Neural cell (in vitro differentiated cells): Measurements from ENCODE around the gene OR13A1. TPM values are rescaled to one million over a fixed set of nuclear protein-coding genes. Genes with fewer than 3 reads are reported as not detected.
"Not testable (repeated sequence)": the region's sequence is repeated elsewhere in the genome, so short reads cannot be mapped to it uniquely, and the experiment has no call there.

Experiments
- H2AFZ ChIP-seq: fragments of 200-600, 300-800 bp; sonication (generic), shearing (Covaris generic); 2 replicates; pipeline ENCODE4 v1.6.0; 2014; ENCODE audit warnings: low read depth, mild to moderate bottlenecking, antibody characterized with exemption, low read length, moderate library complexity
- H3F3A ChIP-seq: fragments of 200-600 bp; shearing (Covaris generic); 2 replicates; pipeline ENCODE4 v1.6.1; 2016; ENCODE audit warnings: mild to moderate bottlenecking, moderate library complexity, mixed read lengths, antibody characterized with exemption, low read length; ENCODE audit not compliant: insufficient read depth, poor library complexity, severe bottlenecking
- H3K27ac ChIP-seq: fragments of 200-600, 300-800 bp; sonication (generic), shearing (Covaris generic); 2 replicates; pipeline ENCODE4 v1.5.1; 2014; ENCODE audit warnings: mild to moderate bottlenecking, low read length, moderate library complexity
- H3K27me3 ChIP-seq: fragments of 300-800, 200-600 bp; sonication (generic), shearing (Covaris generic); 2 replicates; pipeline ENCODE4 v1.6.0; 2014; ENCODE audit warnings: mild to moderate bottlenecking, low read depth, low read length, moderate library complexity; ENCODE audit not compliant: insufficient read depth
- H3K36me3 ChIP-seq: fragments of 300-800, 200-600 bp; sonication (generic), shearing (Covaris generic); 2 replicates; pipeline ENCODE4 v1.5.1; 2014; ENCODE audit warnings: mild to moderate bottlenecking, antibody characterized with exemption, low read length, moderate library complexity; ENCODE audit not compliant: insufficient read depth
- H3K4me2 ChIP-seq: fragments of 300-800, 200-600 bp; sonication (generic), shearing (Covaris generic); 2 replicates; pipeline ENCODE4 v1.6.0; 2014; ENCODE audit warnings: mild to moderate bottlenecking, low read length
- H3K4me3 ChIP-seq: fragments of 300-800, 200-600 bp; sonication (generic), shearing (Covaris generic); 2 replicates; pipeline ENCODE4 v1.5.1; 2014; ENCODE audit warnings: mild to moderate bottlenecking, low read length, moderate library complexity
- H3K79me2 ChIP-seq: fragments of 200-600 bp; shearing (Covaris generic); replicated peaks from 2 replicates; pipeline ENCODE4 v1.6.0; 2014; ENCODE audit warnings: mild to moderate bottlenecking, low read length, moderate library complexity; ENCODE audit not compliant: insufficient read depth
- H3K9ac ChIP-seq: fragments of 300-800, 200-600 bp; sonication (generic), shearing (Covaris generic); 2 replicates; pipeline ENCODE4 v1.6.1; 2016; ENCODE audit warnings: mild to moderate bottlenecking, low read length, mixed read lengths
- H3K9me2 ChIP-seq: fragments of 200-600 bp; shearing (Covaris generic); 2 replicates; pipeline ENCODE4 v1.6.1; 2016; ENCODE audit warnings: mild to moderate bottlenecking, low read length, mixed read lengths; ENCODE audit not compliant: insufficient read depth
- H3K9me3 ChIP-seq: fragments of 200-600, 300-800 bp; sonication (generic), shearing (Covaris generic); 2 replicates; pipeline ENCODE4 v1.6.1; 2016; ENCODE audit warnings: mild to moderate bottlenecking, mixed run types, low read length, moderate library complexity, mixed read lengths
- H4K20me1 ChIP-seq: fragments of 200-600 bp; shearing (Covaris generic); 2 replicates; pipeline ENCODE4 v1.6.1; 2016; ENCODE audit warnings: mild to moderate bottlenecking, mixed run types; ENCODE audit not compliant: insufficient read depth
- EP300 ChIP-seq: fragments of 450-650 bp; conservative IDR thresholded peaks from 2 replicates; pipeline ENCODE4 v1.6.1; 2014; ENCODE audit warnings: antibody characterized with exemption, mild to moderate bottlenecking, moderate library complexity; ENCODE audit not compliant: poor library complexity, severe bottlenecking
- EZH2 ChIP-seq: fragments of 200-600, 300-800 bp; shearing (Covaris generic), sonication (generic); IDR thresholded peaks from 2 replicates; pipeline ENCODE4 v1.6.1; 2014; ENCODE audit warnings: antibody characterized with exemption, low read length, borderline replicate concordance, mild to moderate bottlenecking; ENCODE audit not compliant: insufficient read depth, poor library complexity, severe bottlenecking
- MXI1 ChIP-seq: fragments of 450-650 bp; conservative IDR thresholded peaks from 2 replicates; pipeline ENCODE4 v1.6.1; 2014; ENCODE audit warnings: antibody characterized with exemption, mild to moderate bottlenecking; ENCODE audit not compliant: poor library complexity, severe bottlenecking
- POLR2AphosphoS5 ChIP-seq: IDR thresholded peaks from 2 replicates; pipeline ENCODE4 v1.6.1; 2012
- RAD21 ChIP-seq: fragments of 450-650 bp; conservative IDR thresholded peaks from 2 replicates; pipeline ENCODE4 v1.6.1; 2014; ENCODE audit warnings: antibody characterized with exemption, mild to moderate bottlenecking, moderate library complexity
- SMC3 ChIP-seq: fragments of 450-650 bp; conservative IDR thresholded peaks from 2 replicates; pipeline ENCODE4 v1.6.1; 2014; ENCODE audit warnings: antibody characterized with exemption, mild to moderate bottlenecking, moderate library complexity; ENCODE audit not compliant: poor library complexity
- TAF1 ChIP-seq: IDR thresholded peaks from 2 replicates; pipeline ENCODE4 v1.6.1; 2012; ENCODE audit warnings: low read depth
- polyA plus RNA-seq: library from polyadenylated mRNA; depleted of rRNA; stranded (reverse); fragments of >200 nt; gene quantifications from 2 replicates; pipeline ENCODE4 v1.2.3, GENCODE V29; 2014
- TF ChIP-seq, protein P1 (sequence below): IDR thresholded peaks from 2 replicates; pipeline ENCODE4 v1.6.1; 2012; ENCODE audit warnings: borderline replicate concordance
- TF ChIP-seq, protein P2 (sequence below): fragments of 450-650 bp; IDR thresholded peaks from 2 replicates; pipeline ENCODE4 v1.5.1; 2014; ENCODE audit warnings: antibody characterized with exemption, mild to moderate bottlenecking, moderate library complexity; ENCODE audit not compliant: poor library complexity, severe bottlenecking

Gene OR13A1
- polyA plus RNA-seq, 1 donor from 2014 or later: 0.11 TPM

DNA sequence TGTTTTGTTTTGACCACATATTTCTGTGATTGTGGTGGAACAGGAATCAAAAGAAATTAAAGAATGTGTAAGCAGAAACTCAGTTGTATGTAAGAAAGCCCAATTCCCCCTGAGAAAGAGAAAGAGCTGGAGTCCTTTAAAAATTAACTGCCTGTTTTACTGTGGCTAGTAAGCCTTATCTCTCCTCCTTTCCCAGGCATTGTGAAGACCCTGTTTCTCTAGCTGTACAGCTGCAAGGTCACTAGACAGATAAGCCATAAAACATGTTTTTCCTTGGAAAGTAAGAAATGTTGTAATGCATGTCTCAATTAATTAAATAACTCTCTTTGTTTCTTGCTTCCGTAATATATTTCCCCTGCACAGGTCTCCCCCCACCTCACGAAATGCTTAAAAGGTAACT is 53.5 kb downstream of the OR13A1 start:
- Histone ChIP-seq H3K9me3 (no peaks in the 10 kb centered on the region), H3K9me2 (no peaks in the 10 kb centered on the region), H4K20me1 (no peaks in the 10 kb centered on the region), H2AFZ (no peak overlapping the region), H3K4me2 (no peak overlapping the region), H3K27ac (no peak overlapping the region), H3F3A (no peaks in the 10 kb centered on the region), H3K36me3 (no peaks in the 10 kb centered on the region), H3K4me3 (no peak overlapping the region), H3K27me3 (no peaks in the 10 kb centered on the region), H3K79me2 (no peaks in the 10 kb centered on the region), H3K9ac (no peak overlapping the region)
- TF ChIP-seq, protein P1, sequence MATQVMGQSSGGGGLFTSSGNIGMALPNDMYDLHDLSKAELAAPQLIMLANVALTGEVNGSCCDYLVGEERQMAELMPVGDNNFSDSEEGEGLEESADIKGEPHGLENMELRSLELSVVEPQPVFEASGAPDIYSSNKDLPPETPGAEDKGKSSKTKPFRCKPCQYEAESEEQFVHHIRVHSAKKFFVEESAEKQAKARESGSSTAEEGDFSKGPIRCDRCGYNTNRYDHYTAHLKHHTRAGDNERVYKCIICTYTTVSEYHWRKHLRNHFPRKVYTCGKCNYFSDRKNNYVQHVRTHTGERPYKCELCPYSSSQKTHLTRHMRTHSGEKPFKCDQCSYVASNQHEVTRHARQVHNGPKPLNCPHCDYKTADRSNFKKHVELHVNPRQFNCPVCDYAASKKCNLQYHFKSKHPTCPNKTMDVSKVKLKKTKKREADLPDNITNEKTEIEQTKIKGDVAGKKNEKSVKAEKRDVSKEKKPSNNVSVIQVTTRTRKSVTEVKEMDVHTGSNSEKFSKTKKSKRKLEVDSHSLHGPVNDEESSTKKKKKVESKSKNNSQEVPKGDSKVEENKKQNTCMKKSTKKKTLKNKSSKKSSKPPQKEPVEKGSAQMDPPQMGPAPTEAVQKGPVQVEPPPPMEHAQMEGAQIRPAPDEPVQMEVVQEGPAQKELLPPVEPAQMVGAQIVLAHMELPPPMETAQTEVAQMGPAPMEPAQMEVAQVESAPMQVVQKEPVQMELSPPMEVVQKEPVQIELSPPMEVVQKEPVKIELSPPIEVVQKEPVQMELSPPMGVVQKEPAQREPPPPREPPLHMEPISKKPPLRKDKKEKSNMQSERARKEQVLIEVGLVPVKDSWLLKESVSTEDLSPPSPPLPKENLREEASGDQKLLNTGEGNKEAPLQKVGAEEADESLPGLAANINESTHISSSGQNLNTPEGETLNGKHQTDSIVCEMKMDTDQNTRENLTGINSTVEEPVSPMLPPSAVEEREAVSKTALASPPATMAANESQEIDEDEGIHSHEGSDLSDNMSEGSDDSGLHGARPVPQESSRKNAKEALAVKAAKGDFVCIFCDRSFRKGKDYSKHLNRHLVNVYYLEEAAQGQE: no peak
- TF ChIP-seq, protein P2, sequence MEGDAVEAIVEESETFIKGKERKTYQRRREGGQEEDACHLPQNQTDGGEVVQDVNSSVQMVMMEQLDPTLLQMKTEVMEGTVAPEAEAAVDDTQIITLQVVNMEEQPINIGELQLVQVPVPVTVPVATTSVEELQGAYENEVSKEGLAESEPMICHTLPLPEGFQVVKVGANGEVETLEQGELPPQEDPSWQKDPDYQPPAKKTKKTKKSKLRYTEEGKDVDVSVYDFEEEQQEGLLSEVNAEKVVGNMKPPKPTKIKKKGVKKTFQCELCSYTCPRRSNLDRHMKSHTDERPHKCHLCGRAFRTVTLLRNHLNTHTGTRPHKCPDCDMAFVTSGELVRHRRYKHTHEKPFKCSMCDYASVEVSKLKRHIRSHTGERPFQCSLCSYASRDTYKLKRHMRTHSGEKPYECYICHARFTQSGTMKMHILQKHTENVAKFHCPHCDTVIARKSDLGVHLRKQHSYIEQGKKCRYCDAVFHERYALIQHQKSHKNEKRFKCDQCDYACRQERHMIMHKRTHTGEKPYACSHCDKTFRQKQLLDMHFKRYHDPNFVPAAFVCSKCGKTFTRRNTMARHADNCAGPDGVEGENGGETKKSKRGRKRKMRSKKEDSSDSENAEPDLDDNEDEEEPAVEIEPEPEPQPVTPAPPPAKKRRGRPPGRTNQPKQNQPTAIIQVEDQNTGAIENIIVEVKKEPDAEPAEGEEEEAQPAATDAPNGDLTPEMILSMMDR: no peak
- TF ChIP-seq RAD21 (no peak), EZH2 (no peak)

DNA sequence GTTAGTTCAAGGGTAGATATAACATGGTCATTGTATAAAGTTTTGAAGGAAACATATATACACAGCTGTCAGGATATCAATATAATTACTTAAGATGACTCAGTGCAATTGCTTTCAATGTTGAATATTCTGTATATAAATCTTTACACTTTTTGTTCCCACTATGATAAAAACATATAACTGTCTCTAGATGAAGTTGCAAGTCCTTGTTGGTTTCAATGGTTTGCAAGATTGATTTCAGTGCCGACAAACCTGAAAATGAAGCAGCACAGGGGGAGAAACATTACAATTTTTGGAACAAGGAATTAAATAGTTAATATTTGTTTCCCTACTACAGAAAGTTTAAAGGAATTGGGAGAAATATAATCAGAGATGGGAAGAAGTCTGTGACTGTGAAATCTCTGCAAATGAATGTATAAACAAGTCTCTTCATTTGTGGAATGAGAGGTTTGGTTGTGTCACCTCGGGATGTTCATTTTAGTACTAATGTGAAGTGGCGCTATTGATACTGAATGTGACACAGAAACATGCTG is 54.1 kb downstream of the OR13A1 start:
- Histone ChIP-seq H4K20me1 (no peaks in the 10 kb centered on the region), H3K9me3 (no peaks in the 10 kb centered on the region), H3K79me2 (no peaks in the 10 kb centered on the region), H3F3A (no peaks in the 10 kb centered on the region), H3K4me3 (no peak overlapping the region), H3K4me2 (no peak overlapping the region), H3K9me2 (no peaks in the 10 kb centered on the region), H3K27me3 (no peaks in the 10 kb centered on the region), H2AFZ (no peak overlapping the region), H3K36me3 (no peaks in the 10 kb centered on the region), H3K9ac (no peak overlapping the region), H3K27ac (no peak overlapping the region)
- TF ChIP-seq SMC3 (no peak), EZH2 (no peak), MXI1 (no peak), POLR2AphosphoS5 (no peak), EP300 (no peak), TAF1 (no peak), RAD21 (no peak)
- TF ChIP-seq, protein P2: no peak
- TF ChIP-seq, protein P1: no peak

DNA sequence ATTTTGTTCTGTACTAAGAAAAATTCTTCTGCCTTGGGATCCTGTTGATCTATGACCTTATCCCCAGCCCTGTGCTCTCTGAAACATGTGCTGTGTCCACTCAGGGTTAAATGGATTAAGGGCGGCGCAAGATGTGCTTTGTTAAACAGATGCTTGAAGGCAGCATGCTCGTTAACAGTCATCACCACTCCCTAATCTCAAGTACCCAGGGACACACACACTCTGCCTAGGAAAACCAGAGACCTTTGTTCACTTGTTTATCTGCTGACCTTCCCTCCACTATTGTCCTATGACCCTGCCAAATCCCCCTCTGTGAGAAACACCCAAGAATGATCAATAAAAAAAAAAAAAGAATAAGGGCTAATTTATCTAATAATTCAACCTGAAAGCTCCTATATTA is 54.8 kb downstream of the OR13A1 start:
- not testable (repeated sequence) for H3K79me2 ChIP-seq, H3K9ac ChIP-seq, H3K4me3 ChIP-seq, H3K36me3 ChIP-seq, H3F3A ChIP-seq, H3K9me2 ChIP-seq, H4K20me1 ChIP-seq, H2AFZ ChIP-seq, H3K4me2 ChIP-seq, H3K27me3 ChIP-seq, H3K9me3 ChIP-seq, H3K27ac ChIP-seq
